Calu3 (cell line): ENCODE measurements around the gene CMIP. TPM values are rescaled to one million over a fixed set of nuclear protein-coding genes. Genes with fewer than 3 reads are reported as not detected.

Experiments used
- BruUV-seq: library from RNA; stranded (reverse); fragments of 400-500 nt; replicated peaks from 2 replicates; lab custom pipeline; 2021; lab: Mats Ljungman, UMichigan
- CTCF ChIA-PET: fragments of 300-600 bp; sonication (Branson Sonifier 250); formaldehyde crosslinking; loops from one replicate; lab custom pipeline; 2022; ENCODE audit warnings: antibody characterized with exemption; lab: Charles Lee
- DNase-seq: peaks from one replicate; pipeline ENCODE4 v3.0.0; 2022
- H3K27ac Mint-ChIP-seq: one replicate; pipeline ENCODE4 v1.8.0; 2022; ENCODE audit warnings: mixed read lengths; ENCODE audit not compliant: unreplicated experiment
- H3K27me3 Mint-ChIP-seq: one replicate; pipeline ENCODE4 v1.8.0; 2022; ENCODE audit warnings: mixed read lengths; ENCODE audit not compliant: unreplicated experiment
- H3K36me3 Mint-ChIP-seq: one replicate; pipeline ENCODE4 v1.8.0; 2022; ENCODE audit warnings: mild to moderate bottlenecking, moderate library complexity, mixed read lengths; ENCODE audit not compliant: insufficient read depth, unreplicated experiment
- H3K4me1 Mint-ChIP-seq: one replicate; pipeline ENCODE4 v1.8.0; 2022; ENCODE audit warnings: mild to moderate bottlenecking, low read depth, mixed read lengths; ENCODE audit not compliant: unreplicated experiment
- H3K4me3 Mint-ChIP-seq: one replicate; pipeline ENCODE4 v1.8.0; 2022; ENCODE audit warnings: mild to moderate bottlenecking, low read depth, moderate library complexity, mixed read lengths; ENCODE audit not compliant: unreplicated experiment
- H3K9me3 Mint-ChIP-seq: one replicate; pipeline ENCODE4 v1.8.0; 2022; ENCODE audit warnings: low read depth, mixed read lengths; ENCODE audit not compliant: unreplicated experiment
- CTCF ChIP-seq: fragments of 200-600 bp; IDR thresholded peaks from one replicate; pipeline ENCODE4 v1.8.0; 2022; ENCODE audit warnings: antibody characterized with exemption; ENCODE audit not compliant: unreplicated experiment
- intact Hi-C: fragments of 100-400 bp; cut with micrococcal nuclease; formaldehyde crosslinking; loops from one replicate; pipeline ENCODE4 v1.10.0; 2022; ENCODE audit not compliant: unreplicated experiment
- total RNA-seq: library from RNA; stranded (reverse); gene quantifications from 2 replicates; pipeline ENCODE4 v1.2.3, GENCODE V29; 2022

The CMIP gene
- total RNA-seq, 1 experiment from 2014 or later: 82.7 TPM

GRCh38 chr16:81482329-81483063, 37.9 kb downstream of the CMIP start:
- no TSS peak for BruUV-seq
- peak overlapping the region; percentile 48 for H3K27ac Mint-ChIP-seq
- no peaks in the 10 kb centered on the region for H3K27me3 Mint-ChIP-seq
- H3K9me3 Mint-ChIP-seq: peaks cover 3% of the 10 kb centered on the region
- CTCF ChIA-PET: interaction anchor here (0.7 kb wide), 1 partner anchor 1360 kb away, joined by 3 read pairs; no protein-coding TSS in a partner anchor
- intact Hi-C loops: no loop called here
- H3K36me3 Mint-ChIP-seq: peaks cover 5% of the 10 kb centered on the region
- no peak for DNase-seq
- no peak overlapping the region for H3K4me3 Mint-ChIP-seq
- H3K4me1 Mint-ChIP-seq: peaks cover 41% of the 10 kb centered on the region
- no peak for TF ChIP-seq CTCF

- H3K27ac Mint-ChIP-seq: peak overlapping the region; percentile 48
- CTCF ChIA-PET: no interaction called here
Measured at GRCh38 chr16:81483064-81483969, 38.7 kb downstream of the CMIP start.

GRCh38 chr16:81483970-81484595, 39.5 kb downstream of the CMIP start:
- no TSS peak for BruUV-seq
- intact Hi-C loops: no loop called here
- H3K27me3 Mint-ChIP-seq: no peaks in the 10 kb centered on the region
- H3K9me3 Mint-ChIP-seq: peaks cover 3% of the 10 kb centered on the region
- TF ChIP-seq CTCF: no peak
- no peak overlapping the region for H3K27ac Mint-ChIP-seq
- peaks cover 51% of the 10 kb centered on the region for H3K4me1 Mint-ChIP-seq
- no peak overlapping the region for H3K4me3 Mint-ChIP-seq
- DNase-seq: no peak
- CTCF ChIA-PET: no interaction called here
- peaks cover 5% of the 10 kb centered on the region for H3K36me3 Mint-ChIP-seq

More at GRCh38 chr16:81483064-81483969, 38.7 kb downstream of the CMIP start:
- no peak overlapping the region for H3K4me3 Mint-ChIP-seq
- peaks cover 5% of the 10 kb centered on the region for H3K36me3 Mint-ChIP-seq
- H3K27me3 Mint-ChIP-seq: no peaks in the 10 kb centered on the region
- H3K4me1 Mint-ChIP-seq: peaks cover 43% of the 10 kb centered on the region
- peaks cover 3% of the 10 kb centered on the region for H3K9me3 Mint-ChIP-seq
- DNase-seq: no peak
- BruUV-seq: no TSS peak
- no peak for TF ChIP-seq CTCF
- intact Hi-C loops: no loop called here

GRCh38 chr16:81484908-81485624, 40.5 kb downstream of the CMIP start:
- intact Hi-C loops: no loop called here
- no TSS peak for BruUV-seq
- TF ChIP-seq CTCF: no peak
- Mint-ChIP-seq H3K9me3 (peaks cover 3% of the 10 kb centered on the region), H3K27ac (peak overlapping the region; percentile 53), H3K4me3 (no peak overlapping the region), H3K4me1 (peaks cover 60% of the 10 kb centered on the region), H3K36me3 (peaks cover 5% of the 10 kb centered on the region), H3K27me3 (no peaks in the 10 kb centered on the region)
- CTCF ChIA-PET: interaction anchor here (0.8 to 1.0 kb wide), 2 partner anchors 12 to 28 kb away, joined by 3 read pairs; no protein-coding TSS in a partner anchor
- DNase-seq: no peak
